Stimulated activated CD8-positive, alpha-beta memory T cell treated with anti-CD3 and anti-CD28 coated beads, Interleukin-12 subunit alpha, Interleukin-12 subunit beta, amount 100 ng/mL, for 24 hours (primary cell): ENCODE results near the gene PEPD.

ENCODE experiments used
- DNase-seq: peaks from one replicate; pipeline ENCODE4 v3.0.0-alpha.2; 2020; ENCODE audit errors: extremely low read depth

PEPD gene

GRCh38 chr19:33459222-33460090 is 62.1 kb downstream of the PEPD start:
- no peak for DNase-seq

GRCh38 chr19:33458807-33459206 is 62.8 kb downstream of the PEPD start:
- DNase-seq: no peak

GRCh38 chr19:33458171-33458633 is 63.4 kb downstream of the PEPD start:
- DNase-seq: no peak

- DNase-seq: no peak
These were observed 64.8 kb downstream of the PEPD start for GRCh38 chr19:33456845-33457220.

GRCh38 chr19:33456076-33456844 is 65.3 kb downstream of the PEPD start:
- no peak for DNase-seq

- DNase-seq: no peak
These were observed 68.3 kb downstream of the PEPD start for GRCh38 chr19:33453265-33453664.

GRCh38 chr19:33450689-33451088 is 70.9 kb downstream of the PEPD start:
- no peak for DNase-seq

- no peak for DNase-seq
These were observed 71.8 kb downstream of the PEPD start for GRCh38 chr19:33449799-33450198.

- no peak for DNase-seq
These were observed 73.5 kb downstream of the PEPD start for GRCh38 chr19:33448159-33448516.

GRCh38 chr19:33447336-33448158 is 74.0 kb downstream of the PEPD start:
- no peak for DNase-seq

- no peak for DNase-seq
These were observed 75.0 kb downstream of the PEPD start for GRCh38 chr19:33446330-33447293.

GRCh38 chr19:33445442-33446329 is 75.9 kb downstream of the PEPD start:
- no peak for DNase-seq

GRCh38 chr19:33444562-33445441 is 76.8 kb downstream of the PEPD start:
- DNase-seq: no peak

GRCh38 chr19:33443638-33444561 is 77.7 kb downstream of the PEPD start:
- DNase-seq: no peak

- no peak for DNase-seq
These were observed 78.9 kb downstream of the PEPD start for GRCh38 chr19:33442706-33443105.

GRCh38 chr19:33441828-33442227 is 79.8 kb downstream of the PEPD start:
- no peak for DNase-seq

- no peak for DNase-seq
These were observed 80.3 kb downstream of the PEPD start for GRCh38 chr19:33441277-33441699.

GRCh38 chr19:33440682-33441081 is 80.9 kb downstream of the PEPD start:
- no peak for DNase-seq
